Sigmoid colon (tissue), 4 donors: Measurements from ENCODE around the gene PGM5.
"Not testable (repeated sequence)": the region's sequence is repeated elsewhere in the genome, so short reads cannot be mapped to it uniquely, and the experiment has no call there.

Experiments used
- EP300 ChIP-seq, 4 donors: sonication (generic); formaldehyde crosslinking; IDR thresholded peaks; one replicate each; pipeline ENCODE4 v1.6.1; 2017; ENCODE audit warnings: antibody characterized with exemption in 4 of 4
- POLR2A ChIP-seq, 2 donors: fragments of 450-650 bp; IDR thresholded peaks; one replicate each; pipeline ENCODE4 v1.6.1; 2016; ENCODE audit warnings: antibody characterized with exemption in 2 of 2, mild to moderate bottlenecking in 2 of 2, moderate library complexity in 2 of 2
- POLR2AphosphoS5 ChIP-seq, 4 donors: sonication (generic); formaldehyde crosslinking; IDR thresholded peaks; one replicate each; pipeline ENCODE4 v1.6.1; 2017; ENCODE audit warnings: antibody characterized with exemption in 4 of 4
- TF ChIP-seq, protein P1 (sequence below), 4 experiments: fragments of 450-650 bp in 3 of 4; fragments of 200-600 bp in 1 of 4; IDR thresholded peaks; one replicate each; pipeline ENCODE4 v1.5.1; 2016 to 2019; ENCODE audit warnings: antibody characterized with exemption in 4 of 4, mild to moderate bottlenecking in 3 of 4, moderate library complexity in 2 of 4

DNA sequence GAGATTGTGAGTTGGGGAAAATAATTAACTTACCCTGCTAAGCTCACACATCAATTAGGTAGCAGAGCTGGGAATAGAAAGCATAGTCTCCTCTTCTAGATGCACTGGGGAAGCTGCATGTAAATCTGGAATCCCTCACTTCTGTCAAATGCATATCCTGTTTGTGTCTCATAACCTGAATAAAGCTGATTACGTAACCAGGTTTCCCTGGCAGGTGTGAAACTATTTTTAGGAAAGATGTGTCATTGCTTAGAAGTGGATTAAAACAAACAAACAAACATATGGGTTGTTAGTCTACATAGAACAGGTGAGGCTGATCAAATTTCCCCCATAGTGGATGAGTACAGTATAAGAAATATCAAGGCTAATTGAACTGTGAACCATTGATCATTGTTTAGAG is 27.5 kb downstream of the PGM5 start:
- not testable (repeated sequence) for TF ChIP-seq POLR2A, EP300, POLR2AphosphoS5 (IDR thresholded peaks at IDR 0.05)
- TF ChIP-seq, protein P1, sequence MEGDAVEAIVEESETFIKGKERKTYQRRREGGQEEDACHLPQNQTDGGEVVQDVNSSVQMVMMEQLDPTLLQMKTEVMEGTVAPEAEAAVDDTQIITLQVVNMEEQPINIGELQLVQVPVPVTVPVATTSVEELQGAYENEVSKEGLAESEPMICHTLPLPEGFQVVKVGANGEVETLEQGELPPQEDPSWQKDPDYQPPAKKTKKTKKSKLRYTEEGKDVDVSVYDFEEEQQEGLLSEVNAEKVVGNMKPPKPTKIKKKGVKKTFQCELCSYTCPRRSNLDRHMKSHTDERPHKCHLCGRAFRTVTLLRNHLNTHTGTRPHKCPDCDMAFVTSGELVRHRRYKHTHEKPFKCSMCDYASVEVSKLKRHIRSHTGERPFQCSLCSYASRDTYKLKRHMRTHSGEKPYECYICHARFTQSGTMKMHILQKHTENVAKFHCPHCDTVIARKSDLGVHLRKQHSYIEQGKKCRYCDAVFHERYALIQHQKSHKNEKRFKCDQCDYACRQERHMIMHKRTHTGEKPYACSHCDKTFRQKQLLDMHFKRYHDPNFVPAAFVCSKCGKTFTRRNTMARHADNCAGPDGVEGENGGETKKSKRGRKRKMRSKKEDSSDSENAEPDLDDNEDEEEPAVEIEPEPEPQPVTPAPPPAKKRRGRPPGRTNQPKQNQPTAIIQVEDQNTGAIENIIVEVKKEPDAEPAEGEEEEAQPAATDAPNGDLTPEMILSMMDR (IDR thresholded peaks at IDR 0.05): not testable (repeated sequence)
